GM21360 (cell line): ENCODE results near the gene OGFR.

Experiments
- ATAC-seq: cut with Tn5 transposase; IDR thresholded peaks from one replicate; pipeline ENCODE4 v1.9.1; 2021; ENCODE audit warnings: mild to moderate bottlenecking, moderate library complexity; ENCODE audit not compliant: unreplicated experiment

Gene OGFR

DNA sequence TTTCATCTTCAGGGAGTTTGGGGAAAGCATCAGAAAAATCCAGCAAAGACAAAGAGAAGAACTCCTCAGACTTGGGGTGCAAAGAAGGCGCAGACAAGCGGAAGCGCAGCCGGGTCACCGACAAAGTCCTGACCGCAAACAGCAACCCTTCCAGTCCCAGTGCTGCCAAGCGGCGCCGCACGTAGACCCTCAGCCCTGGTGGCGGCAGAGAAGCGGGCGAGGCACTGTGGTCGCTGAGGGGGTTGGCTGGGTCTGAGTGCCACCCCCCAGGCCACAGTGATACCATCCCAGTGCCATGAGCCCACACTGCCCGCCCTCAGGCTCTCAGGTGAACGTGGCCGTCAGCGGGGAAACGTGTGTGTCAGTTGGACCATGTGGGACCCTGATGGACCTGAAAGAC is 5.2 kb upstream of the OGFR start:
- ATAC-seq, result no peak

DNA sequence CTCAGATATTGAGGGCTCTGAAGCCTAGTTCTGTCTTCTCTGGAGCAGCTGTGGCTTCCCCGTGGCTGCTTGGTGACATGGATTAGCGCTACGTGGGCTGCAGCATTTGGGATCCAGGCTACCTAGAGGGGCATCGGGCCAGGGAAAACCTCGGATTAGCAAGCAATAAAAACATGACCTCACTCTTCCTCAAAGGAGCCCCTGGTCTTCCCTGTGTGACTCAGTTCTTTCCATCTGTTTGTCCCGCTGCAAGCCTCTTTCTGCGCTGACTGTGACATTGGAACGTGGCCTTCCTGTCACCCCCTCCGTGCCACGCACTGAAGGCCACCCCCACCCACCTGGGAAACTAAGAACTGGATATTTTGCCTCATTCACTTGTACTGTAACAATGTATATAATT is 4.8 kb upstream of the OGFR start:
- ATAC-seq, result no peak

DNA sequence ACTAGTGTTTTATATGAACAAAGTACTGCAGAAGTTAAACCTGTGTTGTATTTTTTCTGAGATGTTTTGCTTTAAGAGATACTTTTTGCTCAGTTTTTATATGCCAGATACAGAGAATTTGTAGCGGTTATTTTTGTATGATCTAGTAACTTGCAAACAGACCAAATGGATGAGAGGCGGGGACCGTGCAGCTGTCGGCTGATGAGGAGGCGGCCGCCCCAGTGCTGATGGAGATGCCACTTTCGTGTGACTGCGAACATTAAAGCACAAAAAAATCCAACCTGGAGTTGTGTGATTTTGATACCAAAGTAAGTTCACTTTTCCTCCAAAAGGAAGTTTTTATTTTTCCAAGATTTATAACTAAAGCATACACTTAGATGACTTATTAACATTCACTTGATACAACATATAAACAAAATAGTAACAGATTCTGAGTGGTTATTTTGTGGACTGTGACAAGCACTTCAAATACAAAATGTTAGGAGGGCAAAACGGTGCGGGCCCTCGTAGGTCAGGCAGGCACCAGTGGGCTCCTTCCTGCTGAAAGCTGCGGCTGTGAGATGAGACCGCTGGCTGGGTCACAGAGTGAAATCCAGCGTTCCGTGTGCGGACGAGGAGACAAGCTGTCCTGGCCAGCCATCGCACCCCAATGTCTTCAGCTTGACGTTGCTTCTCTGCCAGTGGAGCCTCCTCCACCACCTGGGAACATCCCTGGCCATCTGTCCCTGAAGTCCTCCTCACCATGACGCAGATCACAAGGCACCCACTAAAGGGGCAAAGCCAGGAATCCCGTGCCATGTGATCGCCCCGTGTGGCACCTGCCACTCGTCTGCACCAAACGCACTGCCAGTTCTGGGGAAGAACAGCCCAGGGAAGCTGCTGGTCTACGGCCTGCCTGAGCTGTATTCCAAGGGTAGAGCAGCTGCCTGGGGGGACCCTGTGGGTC is 4.0 kb upstream of the OGFR start:
- ATAC-seq, result no peak

DNA sequence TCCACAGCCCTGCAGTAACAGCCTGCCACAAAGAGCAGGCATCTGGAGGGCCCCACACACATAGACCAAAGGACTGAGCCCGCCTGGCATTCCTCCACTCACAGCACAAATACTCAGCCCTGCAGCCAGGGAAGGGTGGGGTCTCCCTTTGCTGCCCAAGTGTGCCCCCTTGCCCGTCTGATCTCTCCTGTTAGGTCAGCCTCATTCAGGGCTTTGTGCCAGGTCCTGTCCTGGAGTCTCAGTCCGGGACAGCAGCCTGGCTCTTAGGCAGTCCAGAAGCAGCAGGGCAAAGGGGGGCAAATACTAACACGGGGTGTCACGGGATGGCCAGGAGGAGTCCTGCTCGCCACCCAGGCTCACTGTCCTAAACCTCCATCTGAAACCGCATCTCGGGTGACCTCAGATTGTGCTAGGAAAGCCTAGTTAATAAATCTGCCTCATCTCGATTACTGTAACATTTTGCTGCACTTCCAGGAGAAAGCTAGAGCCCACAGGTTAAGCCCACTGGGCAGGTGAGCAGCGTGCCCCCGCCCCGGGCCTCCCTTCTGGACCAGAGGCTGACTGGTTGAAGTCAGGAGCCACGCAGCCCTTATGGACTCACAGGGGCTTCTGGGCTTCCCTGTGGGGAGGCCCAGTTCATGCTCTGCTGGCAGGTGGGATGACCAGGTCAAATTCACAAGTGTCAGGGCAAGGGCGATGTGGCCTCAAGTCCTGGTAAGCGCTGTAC is 3.2 kb upstream of the OGFR start:
- no peak for ATAC-seq

DNA sequence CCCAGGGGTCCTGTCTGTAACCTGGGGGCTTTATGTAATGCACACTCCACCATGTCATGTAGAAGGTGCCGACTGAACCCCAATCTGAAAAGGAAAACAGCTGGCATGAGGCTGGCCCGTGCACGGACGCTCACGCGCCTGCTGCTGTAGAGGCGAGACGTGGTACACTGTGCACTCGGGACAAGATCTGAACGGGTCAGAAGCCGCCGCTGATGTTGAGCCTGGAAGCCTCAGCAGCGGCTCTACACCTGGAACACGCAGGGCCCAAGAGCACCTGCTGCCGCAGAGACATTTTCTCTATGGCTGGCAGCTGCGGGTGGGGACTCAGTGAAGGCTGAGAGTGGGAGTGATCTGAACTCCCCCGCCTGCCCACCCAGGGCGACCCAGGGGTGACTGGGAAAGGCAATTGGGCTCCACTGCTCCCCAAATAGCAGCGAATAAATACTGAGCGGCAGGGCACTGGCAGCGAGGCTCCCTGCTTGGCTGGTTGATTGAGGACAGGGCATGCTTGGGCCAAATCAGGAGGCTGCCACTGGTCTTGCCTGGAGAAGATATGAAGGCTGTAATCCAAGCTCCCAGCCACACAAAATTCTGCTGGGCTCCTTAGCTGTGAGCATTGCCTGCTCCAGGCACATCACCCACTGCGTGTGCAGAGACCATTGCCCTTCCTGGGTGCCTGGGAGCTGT is 2.5 kb upstream of the OGFR start:
- no peak for ATAC-seq

DNA sequence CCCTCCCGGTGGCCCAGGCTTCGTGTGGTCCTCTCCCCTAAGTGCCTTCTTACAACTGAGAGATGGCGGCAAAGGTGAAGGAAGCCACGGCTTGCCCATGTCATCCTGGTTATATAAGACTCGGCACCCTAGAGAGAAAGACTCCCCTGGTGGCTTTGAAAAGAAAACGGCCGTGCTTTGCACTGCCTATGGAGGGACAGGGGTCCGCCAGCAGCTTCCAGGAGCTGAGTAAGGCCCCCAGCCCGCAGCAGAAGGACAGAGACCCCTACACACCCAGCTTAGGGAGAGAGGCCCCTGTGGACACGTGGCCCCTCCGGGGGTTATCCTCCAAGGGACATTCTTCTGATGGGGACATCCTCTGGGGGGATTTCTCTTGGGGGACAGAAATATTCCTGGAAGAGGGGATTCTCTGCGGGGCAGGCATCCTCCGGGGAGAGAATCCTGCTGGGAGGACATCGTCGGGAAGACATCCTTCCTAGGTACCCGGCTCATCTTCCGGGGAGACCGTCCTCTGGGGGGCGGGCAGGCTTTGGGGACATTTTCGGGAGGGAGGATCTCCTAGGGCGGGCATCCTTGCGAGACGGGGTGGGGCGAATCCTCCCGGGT is 511 bp upstream of the OGFR start:
- no peak for ATAC-seq

DNA sequence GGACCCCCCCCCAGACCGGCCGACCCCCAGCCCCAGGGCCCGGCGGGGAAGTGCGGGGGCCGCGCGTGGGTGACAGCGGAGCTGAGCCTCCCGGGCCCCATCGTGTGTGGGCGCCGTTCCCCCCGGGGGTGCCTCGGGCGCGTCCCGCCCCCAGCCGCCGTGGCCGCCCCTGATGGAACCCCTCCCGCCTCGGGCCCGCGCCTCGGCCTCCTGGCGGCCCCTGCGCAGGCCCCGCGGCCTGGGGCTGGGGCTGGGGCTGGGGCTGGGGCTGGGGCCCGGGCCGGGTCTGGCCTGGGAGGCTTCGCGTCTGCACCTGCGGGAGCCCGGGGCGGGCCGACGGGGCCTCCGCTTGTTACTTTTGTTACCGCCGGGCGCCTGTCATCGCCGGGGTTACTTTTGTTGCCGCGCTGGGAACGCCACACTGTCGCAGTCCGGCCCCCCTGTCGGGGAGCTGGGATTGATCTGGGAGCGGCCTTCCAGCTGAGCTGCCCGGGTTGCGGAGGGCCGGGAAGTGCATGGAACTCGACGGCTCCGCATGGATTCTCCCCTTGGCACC is 598 bp downstream of the OGFR start:
- no peak for ATAC-seq

DNA sequence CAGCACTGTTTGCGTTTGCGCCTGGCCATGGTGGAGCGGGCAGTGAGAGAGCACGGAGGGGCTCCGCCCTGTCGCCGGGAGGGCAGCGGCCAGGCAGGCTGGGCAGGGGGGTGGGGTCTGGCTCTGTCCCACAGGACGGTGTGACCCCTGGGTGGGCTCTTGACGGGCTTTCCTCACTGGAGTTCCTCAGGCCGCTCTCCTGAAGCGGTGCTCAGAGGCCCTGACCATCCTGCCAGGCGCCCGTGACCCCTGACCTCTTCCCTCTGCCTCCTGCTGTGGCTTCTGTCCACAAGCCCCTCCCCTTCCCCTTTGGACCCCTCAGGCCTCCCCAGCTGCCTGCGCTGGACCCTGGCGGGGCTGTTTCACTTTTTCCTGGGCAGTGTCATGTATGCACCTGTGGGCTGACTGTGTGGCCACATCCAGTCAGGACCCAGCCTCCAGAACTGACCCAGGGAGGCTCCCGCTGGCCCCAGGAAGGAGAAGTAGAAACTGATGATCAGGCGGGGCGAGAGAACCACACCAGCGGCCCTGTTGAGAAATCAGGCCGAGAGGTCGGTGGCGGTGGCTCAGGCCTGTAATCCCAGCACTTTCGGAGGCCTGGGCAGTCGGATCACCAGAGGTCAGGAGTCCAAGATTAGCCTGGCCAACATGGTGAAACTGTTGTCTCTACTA is 1.2 kb downstream of the OGFR start:
- ATAC-seq, result no peak

DNA sequence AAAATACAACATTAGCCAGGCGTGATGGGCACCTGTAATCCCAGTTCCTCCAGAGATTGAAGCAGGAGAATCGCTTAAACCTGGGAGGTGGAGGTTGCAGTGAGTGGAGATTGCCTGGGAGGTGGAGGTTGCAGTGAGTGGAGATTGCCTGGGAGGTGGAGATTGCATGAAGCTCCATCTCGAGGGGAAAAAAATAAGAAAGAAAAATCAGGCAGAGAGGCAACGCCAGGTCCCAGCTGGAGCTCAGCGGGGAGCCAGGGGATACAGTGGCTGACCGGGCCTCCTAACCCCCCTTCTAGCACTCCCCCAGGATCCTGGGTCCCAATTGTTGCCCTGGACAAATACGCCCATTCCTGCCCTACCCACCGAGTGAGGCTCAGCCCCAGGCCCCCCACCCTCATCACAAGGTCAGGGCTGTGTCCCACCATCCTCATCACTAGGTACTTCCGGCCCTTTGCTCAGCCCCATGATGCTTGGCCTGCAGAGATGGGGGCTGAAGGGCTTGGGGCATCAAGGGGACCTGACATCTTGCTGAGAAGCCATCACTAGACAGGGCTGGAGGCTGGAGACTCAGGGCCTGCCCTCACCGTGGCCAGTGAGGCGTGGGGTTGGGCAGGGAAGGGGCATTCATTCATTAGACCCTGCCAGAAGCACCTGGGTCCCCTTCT is 1.9 kb downstream of the OGFR start:
- no peak for ATAC-seq

DNA sequence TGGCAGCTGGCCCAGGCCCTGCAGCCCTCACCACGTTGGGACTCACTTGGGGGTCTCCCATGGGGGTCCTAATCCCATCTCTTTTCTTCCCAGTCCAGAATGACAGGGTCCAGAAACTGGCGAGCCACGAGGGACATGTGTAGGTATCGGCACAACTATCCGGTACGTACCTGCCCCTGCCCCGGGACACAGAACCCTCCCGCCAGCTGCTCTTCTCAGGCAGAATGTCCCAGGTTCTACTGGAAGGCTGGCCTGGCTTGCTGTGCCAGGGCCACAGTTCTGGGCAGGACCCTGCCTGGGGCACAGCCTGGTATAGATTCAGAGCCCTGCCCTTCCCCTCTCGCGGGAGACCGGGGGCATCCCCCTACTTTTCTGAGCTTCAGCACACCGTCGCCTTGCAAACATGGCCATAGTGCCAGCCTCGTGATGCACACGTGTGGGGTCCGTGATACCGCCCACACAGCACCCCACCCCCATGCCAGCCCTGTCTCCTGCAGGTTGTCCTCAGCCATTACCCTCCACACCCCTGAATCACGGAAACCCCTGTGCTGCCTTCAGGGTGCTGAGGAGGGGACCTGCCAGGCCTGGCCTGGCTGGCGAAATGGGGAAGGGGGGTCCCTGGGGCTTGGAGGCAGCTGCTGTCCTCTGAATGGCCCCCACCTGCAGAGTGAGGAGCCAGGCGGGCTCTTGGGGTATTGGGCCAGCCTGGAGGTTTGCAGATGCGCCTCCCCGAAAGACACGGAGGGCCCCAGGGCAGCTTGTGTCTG is 3.0 kb downstream of the OGFR start:
- no peak for ATAC-seq

DNA sequence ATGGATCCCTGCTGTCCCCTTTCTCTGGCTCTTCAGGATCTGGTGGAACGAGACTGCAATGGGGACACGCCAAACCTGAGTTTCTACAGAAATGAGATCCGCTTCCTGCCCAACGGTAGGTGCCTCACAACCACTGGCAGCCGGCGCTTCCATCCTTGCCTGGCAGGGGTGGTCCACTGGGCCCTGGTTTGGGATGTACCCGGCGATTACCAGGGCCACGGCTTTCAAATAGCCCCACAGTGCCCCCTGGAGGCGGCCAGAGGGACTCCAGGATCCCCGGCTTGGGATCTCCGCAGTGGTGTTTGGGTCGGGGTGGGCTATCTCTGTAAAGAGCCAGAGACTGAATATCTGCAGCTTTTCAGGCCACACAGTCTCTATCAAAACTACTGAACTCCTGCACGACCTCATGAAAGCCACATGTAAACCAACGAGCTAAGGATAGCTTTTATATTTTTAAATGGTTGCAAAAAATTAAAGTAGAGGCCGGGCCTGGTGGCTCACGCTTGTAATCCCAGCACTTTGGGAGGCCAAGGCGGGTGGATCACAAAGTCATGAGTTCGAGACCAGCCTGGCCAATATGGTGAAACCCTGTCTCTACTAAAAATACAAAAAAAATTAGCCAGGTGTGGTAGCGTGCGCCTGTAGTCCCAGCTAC is 3.7 kb downstream of the OGFR start:
- ATAC-seq, result no peak

DNA sequence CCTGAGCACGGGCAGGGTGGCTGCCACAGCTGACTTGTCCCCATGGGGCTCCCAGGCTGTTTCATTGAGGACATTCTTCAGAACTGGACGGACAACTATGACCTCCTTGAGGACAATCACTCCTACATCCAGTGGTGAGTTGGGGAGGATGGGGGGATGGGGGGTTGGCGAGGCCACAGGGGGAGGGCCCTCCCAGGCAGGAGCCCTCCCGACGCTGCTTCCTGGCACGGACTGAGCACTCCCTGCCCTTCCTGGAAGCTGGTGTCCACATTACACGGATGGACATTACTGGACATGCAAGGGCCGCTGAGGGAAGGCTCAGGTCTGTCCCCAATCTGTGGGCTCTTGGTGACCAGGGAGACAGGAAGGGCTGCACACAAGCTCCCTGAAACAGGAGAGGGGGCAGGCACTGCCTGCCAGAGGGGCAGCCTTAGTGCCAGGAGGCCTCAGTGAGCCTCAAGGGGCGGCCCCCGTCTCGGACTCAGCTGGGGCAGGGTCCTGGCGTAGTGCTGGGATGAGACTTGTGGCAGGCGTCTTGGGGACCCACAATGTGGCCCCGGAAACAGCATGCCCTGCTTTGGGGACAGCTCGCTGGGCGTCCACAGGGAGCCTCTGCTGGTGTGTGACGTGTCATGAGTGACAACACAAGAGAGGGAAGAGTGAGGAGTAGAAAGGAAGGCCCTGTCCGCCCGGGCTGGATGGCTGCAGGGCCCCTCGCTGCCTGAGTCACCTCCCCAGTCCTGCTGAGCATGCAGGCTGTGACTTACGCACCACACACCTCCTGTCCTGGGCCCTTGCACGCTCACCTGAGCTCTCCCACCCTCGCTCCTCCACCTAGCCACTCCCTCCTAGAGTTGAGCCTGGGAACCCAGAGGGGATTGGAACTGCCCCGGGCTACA is 5.1 kb downstream of the OGFR start:
- no peak for ATAC-seq

DNA sequence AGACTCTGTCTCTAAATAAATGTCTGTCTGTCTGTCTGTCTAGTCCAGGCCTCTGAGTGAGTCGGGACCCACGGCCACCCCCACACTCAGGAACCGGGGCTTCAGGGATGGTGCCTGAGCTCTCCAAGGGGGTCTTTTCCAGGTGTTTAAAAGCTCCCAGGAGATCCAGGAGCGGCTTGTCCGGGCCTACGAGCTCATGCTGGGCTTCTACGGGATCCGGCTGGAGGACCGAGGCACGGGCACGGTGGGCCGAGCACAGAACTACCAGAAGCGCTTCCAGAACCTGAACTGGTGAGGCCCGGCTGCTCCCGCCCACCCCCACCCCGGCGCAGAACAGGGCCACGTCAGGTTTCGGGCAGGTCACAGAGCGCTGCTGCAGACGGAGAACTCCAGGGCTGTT is 6.7 kb downstream of the OGFR start:
- ATAC-seq, result no peak

DNA sequence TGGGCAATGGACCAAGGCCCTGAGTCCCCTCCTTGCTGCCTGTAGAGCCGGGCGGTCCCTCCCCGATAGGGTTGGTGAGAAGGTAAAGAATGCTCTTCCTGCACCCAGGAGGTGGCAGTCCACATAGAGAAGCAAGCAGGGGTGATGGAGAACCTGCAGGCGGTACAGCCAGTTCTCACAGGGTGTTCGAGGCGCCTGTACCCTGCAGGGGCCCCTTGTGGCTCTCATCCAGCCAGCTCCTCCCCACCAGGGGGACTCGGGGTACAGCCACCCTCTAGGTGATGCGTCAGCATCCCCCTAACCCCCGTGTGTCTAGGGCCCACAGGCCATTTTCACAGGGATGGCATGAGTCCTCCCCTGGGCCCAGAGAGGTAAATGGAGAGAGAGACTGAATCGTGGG is 7.1 kb downstream of the OGFR start:
- no peak for ATAC-seq

DNA sequence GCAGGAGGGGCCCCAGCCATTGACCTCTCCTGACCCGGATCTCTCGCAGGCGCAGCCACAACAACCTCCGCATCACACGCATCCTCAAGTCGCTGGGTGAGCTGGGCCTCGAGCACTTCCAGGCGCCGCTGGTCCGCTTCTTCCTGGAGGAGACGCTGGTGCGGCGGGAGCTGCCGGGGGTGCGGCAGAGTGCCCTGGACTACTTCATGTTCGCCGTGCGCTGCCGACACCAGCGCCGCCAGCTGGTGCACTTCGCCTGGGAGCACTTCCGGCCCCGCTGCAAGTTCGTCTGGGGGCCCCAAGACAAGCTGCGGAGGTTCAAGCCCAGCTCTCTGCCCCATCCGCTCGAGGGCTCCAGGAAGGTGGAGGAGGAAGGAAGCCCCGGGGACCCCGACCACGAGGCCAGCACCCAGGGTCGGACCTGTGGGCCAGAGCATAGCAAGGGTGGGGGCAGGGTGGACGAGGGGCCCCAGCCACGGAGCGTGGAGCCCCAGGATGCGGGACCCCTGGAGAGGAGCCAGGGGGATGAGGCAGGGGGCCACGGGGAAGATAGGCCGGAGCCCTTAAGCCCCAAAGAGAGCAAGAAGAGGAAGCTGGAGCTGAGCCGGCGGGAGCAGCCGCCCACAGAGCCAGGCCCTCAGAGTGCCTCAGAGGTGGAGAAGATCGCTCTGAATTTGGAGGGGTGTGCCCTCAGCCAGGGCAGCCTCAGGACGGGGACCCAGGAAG is 7.7 kb downstream of the OGFR start:
- no peak for ATAC-seq

DNA sequence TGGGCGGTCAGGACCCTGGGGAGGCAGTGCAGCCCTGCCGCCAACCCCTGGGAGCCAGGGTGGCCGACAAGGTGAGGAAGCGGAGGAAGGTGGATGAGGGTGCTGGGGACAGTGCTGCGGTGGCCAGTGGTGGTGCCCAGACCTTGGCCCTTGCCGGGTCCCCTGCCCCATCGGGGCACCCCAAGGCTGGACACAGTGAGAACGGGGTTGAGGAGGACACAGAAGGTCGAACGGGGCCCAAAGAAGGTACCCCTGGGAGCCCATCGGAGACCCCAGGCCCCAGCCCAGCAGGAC is 8.2 kb downstream of the OGFR start:
- no peak for ATAC-seq

DNA sequence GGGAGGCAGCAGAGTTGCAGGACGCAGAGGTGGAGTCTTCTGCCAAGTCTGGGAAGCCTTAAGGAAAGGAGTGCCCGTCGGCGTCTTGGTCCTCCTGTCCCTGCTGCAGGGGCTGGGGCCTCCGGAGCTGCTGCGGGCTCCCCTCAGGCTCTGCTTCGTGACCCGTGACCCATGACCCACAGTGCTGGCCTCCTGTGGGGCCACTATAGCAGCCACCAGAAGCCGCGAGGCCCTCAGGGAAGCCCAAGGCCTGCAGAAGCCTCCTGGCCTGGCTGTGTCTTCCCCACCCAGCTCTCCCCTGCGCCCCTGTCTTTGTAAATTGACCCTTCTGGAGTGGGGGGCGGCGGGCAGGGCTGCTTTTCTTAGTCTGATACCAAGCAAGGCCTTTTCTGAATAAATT is 9.0 kb downstream of the OGFR start:
- ATAC-seq, result no peak
